SK-N-SH treated with all-trans-retinoic acid at 6 μM for 48 hours (cell line): ENCODE measurements around the gene ACTL7B.

ENCODE experiments used
- ATAC-seq: fragments of 200-7000 bp; cut with Tn5 transposase; 3 replicates; pipeline ENCODE4 v1.9.1; 2020; ENCODE audit warnings: mild to moderate bottlenecking, moderate library complexity
- BACH2 ChIP-seq: fragments of 250-450 bp; sonication (Bioruptor Pico); IDR thresholded peaks from 2 replicates; pipeline ENCODE4 v1.9.0; 2021; ENCODE audit warnings: mild to moderate bottlenecking, borderline replicate concordance
- CSDC2 ChIP-seq: fragments of 250-450 bp; sonication (Bioruptor Pico); IDR thresholded peaks from 2 replicates; pipeline ENCODE4 v1.5.0; 2020; ENCODE audit warnings: mild to moderate bottlenecking, moderate library complexity
- ESRRG ChIP-seq: fragments of 250-450 bp; sonication (Bioruptor Pico); IDR thresholded peaks from 2 replicates; pipeline ENCODE4 v1.6.1; 2021; ENCODE audit warnings: mild to moderate bottlenecking
- GLIS3 ChIP-seq: fragments of 250-450 bp; sonication (Bioruptor Pico); IDR thresholded peaks from 2 replicates; pipeline ENCODE4 v1.5.0; 2020; ENCODE audit warnings: mild to moderate bottlenecking, moderate library complexity
- OSR1 ChIP-seq: fragments of 250-450 bp; sonication (Bioruptor Pico); IDR thresholded peaks from 2 replicates; pipeline ENCODE4 v1.8.0; 2022; ENCODE audit warnings: moderate library complexity, mild to moderate bottlenecking, inconsistent platforms
- PPARA ChIP-seq: fragments of 250-450 bp; sonication (Bioruptor Pico); IDR thresholded peaks from 2 replicates; pipeline ENCODE4 v1.5.0; 2020; ENCODE audit warnings: mild to moderate bottlenecking, borderline replicate concordance
- RARB ChIP-seq: fragments of 250-450 bp; sonication (Bioruptor Pico); IDR thresholded peaks from 2 replicates; pipeline ENCODE4 v1.8.0; 2021; ENCODE audit warnings: mild to moderate bottlenecking, moderate library complexity
- SNAI2 ChIP-seq: fragments of 250-450 bp; sonication (Bioruptor Pico); IDR thresholded peaks from 2 replicates; pipeline ENCODE4 v1.5.0; 2020; ENCODE audit warnings: mild to moderate bottlenecking, moderate library complexity
- TCF4 ChIP-seq: fragments of 250-450 bp; sonication (Bioruptor Pico); IDR thresholded peaks from 2 replicates; pipeline ENCODE4 v1.8.0; 2021; ENCODE audit warnings: mild to moderate bottlenecking, moderate library complexity, borderline replicate concordance
- TOX ChIP-seq: fragments of 250-450 bp; sonication (Bioruptor Pico); IDR thresholded peaks from 2 replicates; pipeline ENCODE4 v1.8.0; 2021; ENCODE audit warnings: mild to moderate bottlenecking, moderate library complexity, borderline replicate concordance
- ZC3H10 ChIP-seq: fragments of 250-450 bp; sonication (Bioruptor Pico); IDR thresholded peaks from 2 replicates; pipeline ENCODE4 v1.5.1; 2021; ENCODE audit warnings: mild to moderate bottlenecking, moderate library complexity
- ZFP3 ChIP-seq: fragments of 250-450 bp; sonication (Bioruptor Pico); IDR thresholded peaks from 2 replicates; pipeline ENCODE4 v1.5.0; 2020; ENCODE audit warnings: mild to moderate bottlenecking, moderate library complexity
- ZFP30 ChIP-seq: fragments of 450-650 bp; formaldehyde crosslinking; IDR thresholded peaks from 2 replicates; pipeline ENCODE4 v1.5.0; 2022; ENCODE audit warnings: mild to moderate bottlenecking, moderate library complexity
- ZNF565 ChIP-seq: fragments of 450-650 bp; formaldehyde crosslinking; conservative IDR thresholded peaks from 2 replicates; pipeline ENCODE4 v1.5.0; 2020; ENCODE audit warnings: low read depth, mild to moderate bottlenecking, moderate library complexity
- ZNF70 ChIP-seq: fragments of 450-650 bp; formaldehyde crosslinking; IDR thresholded peaks from 2 replicates; pipeline ENCODE4 v1.5.0; 2020; ENCODE audit warnings: mild to moderate bottlenecking, moderate library complexity
- ZNF8 ChIP-seq: fragments of 450-650 bp; formaldehyde crosslinking; IDR thresholded peaks from 2 replicates; pipeline ENCODE4 v1.5.0; 2020; ENCODE audit warnings: mild to moderate bottlenecking, moderate library complexity
- TF ChIP-seq, protein P1 (sequence below): fragments of 250-450 bp; sonication (Bioruptor Pico); IDR thresholded peaks from 2 replicates; pipeline ENCODE4 v1.8.0; 2021; ENCODE audit warnings: low read depth, mild to moderate bottlenecking, moderate library complexity, borderline replicate concordance
- TF ChIP-seq, protein P2 (sequence below): fragments of 250-450 bp; sonication (Bioruptor Pico); IDR thresholded peaks from 2 replicates; pipeline ENCODE4 v1.5.1; 2020; ENCODE audit warnings: low read depth, mild to moderate bottlenecking, moderate library complexity
- TF ChIP-seq, protein P3 (sequence below): fragments of 250-450 bp; sonication (Bioruptor Pico); IDR thresholded peaks from 2 replicates; pipeline ENCODE4 v1.5.1; 2021; ENCODE audit warnings: mild to moderate bottlenecking, moderate library complexity
- TF ChIP-seq, protein P4 (sequence below): fragments of 250-450 bp; sonication (Bioruptor Pico); IDR thresholded peaks from 2 replicates; pipeline ENCODE4 v1.8.0; 2020; ENCODE audit warnings: mild to moderate bottlenecking, moderate library complexity, borderline replicate concordance
- TF ChIP-seq, protein P5 (sequence below): fragments of 250-450 bp; sonication (Bioruptor Pico); IDR thresholded peaks from 2 replicates; pipeline ENCODE4 v1.5.0; 2020; ENCODE audit warnings: mild to moderate bottlenecking, moderate library complexity

Gene ACTL7B

DNA sequence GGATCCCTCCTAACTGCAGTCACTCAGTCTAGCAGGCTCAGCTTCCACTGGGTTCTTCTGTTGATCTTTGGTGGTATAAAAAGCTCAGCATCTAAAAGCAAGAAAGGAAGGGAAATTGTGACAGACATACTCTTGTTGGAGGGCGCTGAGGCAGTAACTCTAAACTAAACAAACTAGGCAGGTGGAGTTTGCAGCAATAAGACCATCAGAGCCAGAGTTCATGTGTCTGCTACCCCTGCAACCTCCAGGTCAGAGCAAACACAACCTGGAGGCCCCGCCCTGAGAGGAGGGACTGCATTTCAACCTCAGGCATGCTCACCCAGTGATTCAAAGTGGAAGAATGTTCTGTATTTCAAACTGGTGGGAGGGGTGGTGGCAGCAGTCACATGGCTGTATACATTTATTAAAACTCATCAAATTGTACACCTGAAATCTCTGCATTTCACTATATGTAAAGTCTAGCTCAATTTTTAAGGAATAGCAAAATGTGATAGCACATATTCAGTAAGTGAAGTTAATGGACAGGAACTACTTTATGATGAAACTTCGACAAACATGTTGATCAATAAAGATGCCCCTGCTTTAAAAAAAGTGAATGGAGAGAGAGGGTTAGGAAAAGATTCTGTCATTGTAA is 13.4 kb upstream of the ACTL7B start:
- peak; percentile 37; the same call in 1 of the 3 replicates for ATAC-seq
- TF ChIP-seq TCF4 (CRISPR knock-in tag) = no peak
- no peak for TF ChIP-seq SNAI2 (CRISPR knock-in tag)
- no peak for TF ChIP-seq OSR1
- no peak for TF ChIP-seq ESRRG (CRISPR knock-in tag)
- no peak for TF ChIP-seq GLIS3 (CRISPR knock-in tag)
- no peak for TF ChIP-seq ZNF565
- no peak for TF ChIP-seq RARB (CRISPR knock-in tag)
- no peak for TF ChIP-seq TOX
- no peak for TF ChIP-seq CSDC2 (CRISPR knock-in tag)
- TF ChIP-seq, protein P1, sequence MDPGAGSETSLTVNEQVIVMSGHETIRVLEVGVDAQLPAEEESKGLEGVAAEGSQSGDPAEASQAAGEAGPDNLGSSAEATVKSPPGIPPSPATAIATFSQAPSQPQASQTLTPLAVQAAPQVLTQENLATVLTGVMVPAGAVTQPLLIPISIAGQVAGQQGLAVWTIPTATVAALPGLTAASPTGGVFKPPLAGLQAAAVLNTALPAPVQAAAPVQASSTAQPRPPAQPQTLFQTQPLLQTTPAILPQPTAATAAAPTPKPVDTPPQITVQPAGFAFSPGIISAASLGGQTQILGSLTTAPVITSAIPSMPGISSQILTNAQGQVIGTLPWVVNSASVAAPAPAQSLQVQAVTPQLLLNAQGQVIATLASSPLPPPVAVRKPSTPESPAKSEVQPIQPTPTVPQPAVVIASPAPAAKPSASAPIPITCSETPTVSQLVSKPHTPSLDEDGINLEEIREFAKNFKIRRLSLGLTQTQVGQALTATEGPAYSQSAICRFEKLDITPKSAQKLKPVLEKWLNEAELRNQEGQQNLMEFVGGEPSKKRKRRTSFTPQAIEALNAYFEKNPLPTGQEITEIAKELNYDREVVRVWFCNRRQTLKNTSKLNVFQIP (CRISPR knock-in tag) = no peak
- no peak for TF ChIP-seq ZFP3 (CRISPR knock-in tag)
- no peak for TF ChIP-seq PPARA (CRISPR knock-in tag)
- TF ChIP-seq, protein P2, sequence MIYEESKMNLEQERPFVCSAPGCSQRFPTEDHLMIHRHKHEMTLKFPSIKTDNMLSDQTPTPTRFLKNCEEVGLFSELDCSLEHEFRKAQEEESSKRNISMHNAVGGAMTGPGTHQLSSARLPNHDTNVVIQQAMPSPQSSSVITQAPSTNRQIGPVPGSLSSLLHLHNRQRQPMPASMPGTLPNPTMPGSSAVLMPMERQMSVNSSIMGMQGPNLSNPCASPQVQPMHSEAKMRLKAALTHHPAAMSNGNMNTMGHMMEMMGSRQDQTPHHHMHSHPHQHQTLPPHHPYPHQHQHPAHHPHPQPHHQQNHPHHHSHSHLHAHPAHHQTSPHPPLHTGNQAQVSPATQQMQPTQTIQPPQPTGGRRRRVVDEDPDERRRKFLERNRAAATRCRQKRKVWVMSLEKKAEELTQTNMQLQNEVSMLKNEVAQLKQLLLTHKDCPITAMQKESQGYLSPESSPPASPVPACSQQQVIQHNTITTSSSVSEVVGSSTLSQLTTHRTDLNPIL (CRISPR knock-in tag) = no peak
- TF ChIP-seq, protein P3, sequence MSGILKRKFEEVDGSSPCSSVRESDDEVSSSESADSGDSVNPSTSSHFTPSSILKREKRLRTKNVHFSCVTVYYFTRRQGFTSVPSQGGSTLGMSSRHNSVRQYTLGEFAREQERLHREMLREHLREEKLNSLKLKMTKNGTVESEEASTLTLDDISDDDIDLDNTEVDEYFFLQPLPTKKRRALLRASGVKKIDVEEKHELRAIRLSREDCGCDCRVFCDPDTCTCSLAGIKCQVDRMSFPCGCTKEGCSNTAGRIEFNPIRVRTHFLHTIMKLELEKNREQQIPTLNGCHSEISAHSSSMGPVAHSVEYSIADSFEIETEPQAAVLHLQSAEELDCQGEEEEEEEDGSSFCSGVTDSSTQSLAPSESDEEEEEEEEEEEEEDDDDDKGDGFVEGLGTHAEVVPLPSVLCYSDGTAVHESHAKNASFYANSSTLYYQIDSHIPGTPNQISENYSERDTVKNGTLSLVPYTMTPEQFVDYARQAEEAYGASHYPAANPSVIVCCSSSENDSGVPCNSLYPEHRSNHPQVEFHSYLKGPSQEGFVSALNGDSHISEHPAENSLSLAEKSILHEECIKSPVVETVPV (CRISPR knock-in tag) = no peak
- TF ChIP-seq ZNF70 = no peak
- TF ChIP-seq ZFP30 (CRISPR knock-in tag) = no peak
- TF ChIP-seq, protein P4, sequence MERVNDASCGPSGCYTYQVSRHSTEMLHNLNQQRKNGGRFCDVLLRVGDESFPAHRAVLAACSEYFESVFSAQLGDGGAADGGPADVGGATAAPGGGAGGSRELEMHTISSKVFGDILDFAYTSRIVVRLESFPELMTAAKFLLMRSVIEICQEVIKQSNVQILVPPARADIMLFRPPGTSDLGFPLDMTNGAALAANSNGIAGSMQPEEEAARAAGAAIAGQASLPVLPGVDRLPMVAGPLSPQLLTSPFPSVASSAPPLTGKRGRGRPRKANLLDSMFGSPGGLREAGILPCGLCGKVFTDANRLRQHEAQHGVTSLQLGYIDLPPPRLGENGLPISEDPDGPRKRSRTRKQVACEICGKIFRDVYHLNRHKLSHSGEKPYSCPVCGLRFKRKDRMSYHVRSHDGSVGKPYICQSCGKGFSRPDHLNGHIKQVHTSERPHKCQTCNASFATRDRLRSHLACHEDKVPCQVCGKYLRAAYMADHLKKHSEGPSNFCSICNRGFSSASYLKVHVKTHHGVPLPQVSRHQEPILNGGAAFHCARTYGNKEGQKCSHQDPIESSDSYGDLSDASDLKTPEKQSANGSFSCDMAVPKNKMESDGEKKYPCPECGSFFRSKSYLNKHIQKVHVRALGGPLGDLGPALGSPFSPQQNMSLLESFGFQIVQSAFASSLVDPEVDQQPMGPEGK (CRISPR knock-in tag) = no peak
- no peak for TF ChIP-seq ZNF8 (CRISPR knock-in tag)
- TF ChIP-seq, protein P5, sequence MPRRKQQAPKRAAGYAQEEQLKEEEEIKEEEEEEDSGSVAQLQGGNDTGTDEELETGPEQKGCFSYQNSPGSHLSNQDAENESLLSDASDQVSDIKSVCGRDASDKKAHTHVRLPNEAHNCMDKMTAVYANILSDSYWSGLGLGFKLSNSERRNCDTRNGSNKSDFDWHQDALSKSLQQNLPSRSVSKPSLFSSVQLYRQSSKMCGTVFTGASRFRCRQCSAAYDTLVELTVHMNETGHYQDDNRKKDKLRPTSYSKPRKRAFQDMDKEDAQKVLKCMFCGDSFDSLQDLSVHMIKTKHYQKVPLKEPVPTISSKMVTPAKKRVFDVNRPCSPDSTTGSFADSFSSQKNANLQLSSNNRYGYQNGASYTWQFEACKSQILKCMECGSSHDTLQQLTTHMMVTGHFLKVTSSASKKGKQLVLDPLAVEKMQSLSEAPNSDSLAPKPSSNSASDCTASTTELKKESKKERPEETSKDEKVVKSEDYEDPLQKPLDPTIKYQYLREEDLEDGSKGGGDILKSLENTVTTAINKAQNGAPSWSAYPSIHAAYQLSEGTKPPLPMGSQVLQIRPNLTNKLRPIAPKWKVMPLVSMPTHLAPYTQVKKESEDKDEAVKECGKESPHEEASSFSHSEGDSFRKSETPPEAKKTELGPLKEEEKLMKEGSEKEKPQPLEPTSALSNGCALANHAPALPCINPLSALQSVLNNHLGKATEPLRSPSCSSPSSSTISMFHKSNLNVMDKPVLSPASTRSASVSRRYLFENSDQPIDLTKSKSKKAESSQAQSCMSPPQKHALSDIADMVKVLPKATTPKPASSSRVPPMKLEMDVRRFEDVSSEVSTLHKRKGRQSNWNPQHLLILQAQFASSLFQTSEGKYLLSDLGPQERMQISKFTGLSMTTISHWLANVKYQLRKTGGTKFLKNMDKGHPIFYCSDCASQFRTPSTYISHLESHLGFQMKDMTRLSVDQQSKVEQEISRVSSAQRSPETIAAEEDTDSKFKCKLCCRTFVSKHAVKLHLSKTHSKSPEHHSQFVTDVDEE (CRISPR knock-in tag) = no peak
- TF ChIP-seq ZC3H10 (CRISPR knock-in tag) = no peak

DNA sequence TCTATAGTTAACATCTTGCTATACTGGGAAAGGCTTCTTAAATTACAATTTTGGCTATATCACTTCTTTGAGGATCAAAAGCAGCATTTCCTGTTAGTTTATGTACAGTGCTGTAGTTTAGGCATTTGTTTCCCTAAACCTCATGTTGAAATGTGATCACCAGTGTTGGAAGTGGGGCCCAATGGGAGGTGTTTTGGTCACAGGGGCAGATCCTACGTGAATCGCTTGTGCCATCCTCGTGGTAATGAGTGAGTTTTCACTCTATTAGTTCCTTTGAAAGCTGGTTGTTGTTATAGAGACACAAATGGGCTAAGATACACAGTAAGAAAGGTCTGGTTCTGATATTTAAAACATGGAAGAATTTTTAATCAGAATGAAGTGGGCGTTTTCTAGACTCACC is 12.0 kb upstream of the ACTL7B start:
- TF ChIP-seq, protein P3 (CRISPR knock-in tag) = no peak
- TF ChIP-seq ZFP30 (CRISPR knock-in tag) = no peak
- ATAC-seq = no peak

DNA sequence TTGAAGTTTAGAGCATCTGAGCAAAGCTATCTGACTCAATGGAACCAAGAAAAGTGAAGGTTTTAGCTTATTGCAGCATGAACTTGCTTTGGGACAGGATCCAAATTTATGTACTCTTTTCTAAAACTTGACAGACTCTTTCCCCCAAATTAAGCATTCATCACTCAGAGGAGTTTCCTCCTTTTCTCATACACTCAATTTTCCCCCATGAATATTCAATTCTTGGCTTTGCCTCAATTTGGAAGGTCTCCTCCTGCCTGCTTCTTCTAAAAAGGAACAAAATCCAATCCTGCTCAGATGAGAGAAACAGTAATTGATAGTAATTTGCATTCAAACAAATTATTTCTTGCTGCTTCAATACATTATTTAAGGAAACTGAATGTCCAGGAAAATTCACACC is 11.3 kb upstream of the ACTL7B start:
- ATAC-seq = no peak
- no peak for TF ChIP-seq ZFP30 (CRISPR knock-in tag)
- no peak for TF ChIP-seq BACH2 (CRISPR knock-in tag)
- TF ChIP-seq, protein P3 (CRISPR knock-in tag) = no peak
- TF ChIP-seq ZNF70 = no peak
